HepG2 (cell line): ENCODE results near the gene MATR3. TPM values are rescaled to one million over a fixed set of nuclear protein-coding genes. Genes with fewer than 3 reads are reported as not detected.

Experiments used
- AHR ChIP-seq: IDR thresholded peaks from 2 replicates; pipeline ENCODE4 v1.6.1; 2018; ENCODE audit warnings: missing genetic modification reagents, missing compliant biosample characterization
- AKNA ChIP-seq: sonication (generic); formaldehyde crosslinking; IDR thresholded peaks from 2 replicates; pipeline ENCODE4 v1.4.0; 2020; ENCODE audit warnings: missing genetic modification reagents, borderline replicate concordance
- ATF2 ChIP-seq: sonication (generic); formaldehyde crosslinking; IDR thresholded peaks from 2 replicates; pipeline ENCODE4 v1.4.0; 2020; ENCODE audit warnings: missing genetic modification reagents
- CREBL2 ChIP-seq: sonication (generic); formaldehyde crosslinking; IDR thresholded peaks from 2 replicates; pipeline ENCODE4 v1.8.1; 2023; ENCODE audit warnings: missing genetic modification reagents, mild to moderate bottlenecking, borderline replicate concordance
- GABPB1 ChIP-seq: IDR thresholded peaks from 2 replicates; pipeline ENCODE4 v1.6.1; 2016; ENCODE audit warnings: mild to moderate bottlenecking, missing genetic modification reagents, moderate library complexity, missing compliant biosample characterization
- GFI1 ChIP-seq: sonication (generic); formaldehyde crosslinking; IDR thresholded peaks from 2 replicates; pipeline ENCODE4 v1.5.0; 2020; ENCODE audit warnings: missing genetic modification reagents, mild to moderate bottlenecking, borderline replicate concordance
- HNF4A ChIP-seq: sonication (generic); formaldehyde crosslinking; IDR thresholded peaks from 2 replicates; pipeline ENCODE4 v1.4.0; 2020; ENCODE audit warnings: missing genetic modification reagents
- MEF2D ChIP-seq: sonication (generic); formaldehyde crosslinking; IDR thresholded peaks from 2 replicates; pipeline ENCODE4 v1.5.1; 2020; ENCODE audit warnings: mild to moderate bottlenecking, missing genetic modification reagents
- MEIS1 ChIP-seq: sonication (generic); formaldehyde crosslinking; IDR thresholded peaks from 2 replicates; pipeline ENCODE4 v1.9.0; 2021; ENCODE audit warnings: mild to moderate bottlenecking, missing genetic modification reagents, moderate library complexity, borderline replicate concordance
- NFE2L2 ChIP-seq: fragments of 150-350 bp; IDR thresholded peaks from 2 replicates; pipeline ENCODE4 v1.6.1; 2014; ENCODE audit warnings: low read length
- PHF21A ChIP-seq: sonication (generic); formaldehyde crosslinking; IDR thresholded peaks from 2 replicates; pipeline ENCODE4 v1.5.0; 2020; ENCODE audit warnings: mild to moderate bottlenecking, missing genetic modification reagents
- RELA ChIP-seq: sonication (generic); formaldehyde crosslinking; IDR thresholded peaks from 2 replicates; pipeline ENCODE4 v1.4.0; 2020; ENCODE audit warnings: missing genetic modification reagents
- SAP130 ChIP-seq: IDR thresholded peaks from 2 replicates; pipeline ENCODE4 v1.6.1; 2016; ENCODE audit warnings: low read depth
- SPEN ChIP-seq: sonication (generic); formaldehyde crosslinking; IDR thresholded peaks from 2 replicates; pipeline ENCODE4 v1.5.1; 2020; ENCODE audit warnings: low read depth, mild to moderate bottlenecking, missing genetic modification reagents
- TP53 ChIP-seq: sonication (generic); formaldehyde crosslinking; conservative IDR thresholded peaks from 2 replicates; pipeline ENCODE4 v1.4.0; 2020; ENCODE audit warnings: missing genetic modification reagents
- YEATS4 ChIP-seq: sonication (generic); formaldehyde crosslinking; IDR thresholded peaks from 2 replicates; pipeline ENCODE4 v1.4.0; 2020; ENCODE audit warnings: missing genetic modification reagents, borderline replicate concordance
- ZNF496 ChIP-seq: sonication (generic); formaldehyde crosslinking; IDR thresholded peaks from 2 replicates; pipeline ENCODE4 v1.8.1; 2023; ENCODE audit warnings: mild to moderate bottlenecking, moderate library complexity, missing genetic modification reagents; ENCODE audit not compliant: insufficient replicate concordance
- ZSCAN12 ChIP-seq: sonication (generic); formaldehyde crosslinking; IDR thresholded peaks from 2 replicates; pipeline ENCODE4 v1.9.0; 2021; ENCODE audit warnings: mild to moderate bottlenecking, missing genetic modification reagents
- polyA plus RNA-seq, 8 experiments: library from polyadenylated mRNA; depleted of rRNA in 3 of 8; stranded (reverse) in 7 of 8; unstranded in 1 of 8; fragments of >200 nt; fragmentation: Illumina TruSeq in 4 of 8; extraction: Trizol in 4 of 8; gene quantifications; 2 replicates each; pipeline versions ENCODE4 v1.2.1 to v1.2.3, GENCODE V29; 2011 to 2016; ENCODE audit warnings: low read depth in 4 of 8, missing spikeins in 1 of 8, mixed read lengths in 1 of 8; ENCODE audit not compliant: insufficient read depth in 1 of 8
- total RNA-seq, 5 experiments: library from RNA; depleted of rRNA; stranded (reverse); fragments of >200 nt; fragmentation: Illumina TruSeq; extraction: Trizol; gene quantifications; 2 replicates each; pipeline ENCODE4 v1.2.3, GENCODE V29; 2016; ENCODE audit warnings: low read depth in 1 of 5
- TF ChIP-seq, protein P1 (sequence below): sonication (generic); formaldehyde crosslinking; IDR thresholded peaks from 2 replicates; pipeline ENCODE4 v1.5.0; 2020; ENCODE audit warnings: mild to moderate bottlenecking, missing genetic modification reagents, moderate library complexity
- TF ChIP-seq, protein P2 (sequence below): IDR thresholded peaks from 2 replicates; pipeline ENCODE4 v1.6.1; 2018; ENCODE audit warnings: missing genetic modification reagents

The MATR3 gene
- total and polyA plus RNA-seq, 2 of the 13 experiments (the other 11 are each of a cell fraction or from before 2014, with no cell fraction given), result 94.2 to 341 TPM

DNA sequence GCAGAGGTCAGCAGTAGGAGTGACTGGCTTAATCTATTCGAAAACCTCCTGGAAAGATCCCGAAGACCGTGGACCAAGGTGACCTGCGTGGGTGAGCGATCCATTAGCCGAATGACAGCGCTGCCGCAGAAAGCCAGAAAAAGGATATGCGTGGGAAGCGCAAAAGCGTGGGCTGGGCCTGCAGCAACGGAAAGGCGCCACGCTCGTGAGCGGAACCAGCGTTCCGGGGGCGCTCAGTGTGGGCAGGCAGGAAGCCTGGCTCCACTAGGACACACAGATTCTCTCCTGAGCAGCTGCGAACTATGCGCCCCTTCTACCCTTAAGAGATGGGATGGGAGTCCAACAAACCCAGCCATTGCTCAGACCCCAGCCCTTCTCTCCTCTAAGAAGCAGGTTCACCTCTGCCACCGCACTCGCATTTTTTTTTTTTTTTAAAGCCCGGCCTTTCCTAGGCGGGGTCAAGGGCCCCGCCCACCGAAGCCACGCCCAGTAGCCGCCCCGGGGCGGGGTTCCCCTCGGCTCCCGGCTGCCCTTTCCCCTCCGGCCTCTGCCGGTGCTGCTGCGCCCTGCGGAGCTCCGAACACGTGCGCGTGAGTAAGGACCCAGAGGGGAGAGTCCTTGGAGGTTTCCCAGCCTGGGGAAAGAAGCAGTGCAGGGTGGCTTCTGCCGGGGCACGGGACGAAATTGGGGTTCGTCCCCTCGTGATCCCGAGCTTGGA is 19.8 kb upstream of the MATR3 start (continued):
- TF ChIP-seq AKNA (CRISPR knock-in tag), result peak; percentile 34; the same call in 1 of the 2 replicates
- TF ChIP-seq SAP130 (CRISPR knock-in tag), result peak; percentile 96
- peak; percentile 62; the same call in 1 of the 2 replicates for TF ChIP-seq GFI1 (CRISPR knock-in tag)
- peak; percentile 31; the same call in 1 of the 2 replicates for TF ChIP-seq SPEN (CRISPR knock-in tag)
- TF ChIP-seq RELA (CRISPR knock-in tag), result no peak
- peak; percentile 51; the same call in 1 of the 2 replicates for TF ChIP-seq MEIS1 (CRISPR knock-in tag)
- no peak for TF ChIP-seq NFE2L2
- no peak; the same call in 1 of the 2 replicates for TF ChIP-seq MEF2D (CRISPR knock-in tag)
- peak; percentile 78 for TF ChIP-seq GABPB1 (CRISPR knock-in tag)
- TF ChIP-seq TP53 (CRISPR knock-in tag), result 0 out of 2 replicates have a peak, but pooled peaks have one; percentile 5
- TF ChIP-seq, protein P1, sequence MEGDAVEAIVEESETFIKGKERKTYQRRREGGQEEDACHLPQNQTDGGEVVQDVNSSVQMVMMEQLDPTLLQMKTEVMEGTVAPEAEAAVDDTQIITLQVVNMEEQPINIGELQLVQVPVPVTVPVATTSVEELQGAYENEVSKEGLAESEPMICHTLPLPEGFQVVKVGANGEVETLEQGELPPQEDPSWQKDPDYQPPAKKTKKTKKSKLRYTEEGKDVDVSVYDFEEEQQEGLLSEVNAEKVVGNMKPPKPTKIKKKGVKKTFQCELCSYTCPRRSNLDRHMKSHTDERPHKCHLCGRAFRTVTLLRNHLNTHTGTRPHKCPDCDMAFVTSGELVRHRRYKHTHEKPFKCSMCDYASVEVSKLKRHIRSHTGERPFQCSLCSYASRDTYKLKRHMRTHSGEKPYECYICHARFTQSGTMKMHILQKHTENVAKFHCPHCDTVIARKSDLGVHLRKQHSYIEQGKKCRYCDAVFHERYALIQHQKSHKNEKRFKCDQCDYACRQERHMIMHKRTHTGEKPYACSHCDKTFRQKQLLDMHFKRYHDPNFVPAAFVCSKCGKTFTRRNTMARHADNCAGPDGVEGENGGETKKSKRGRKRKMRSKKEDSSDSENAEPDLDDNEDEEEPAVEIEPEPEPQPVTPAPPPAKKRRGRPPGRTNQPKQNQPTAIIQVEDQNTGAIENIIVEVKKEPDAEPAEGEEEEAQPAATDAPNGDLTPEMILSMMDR (CRISPR knock-in tag), result no peak; the same call in 1 of the 2 replicates
- TF ChIP-seq HNF4A (CRISPR knock-in tag), result 0 out of 2 replicates have a peak, but pooled peaks have one; percentile 18
- peak; percentile 95 for TF ChIP-seq YEATS4
- TF ChIP-seq ZSCAN12 (CRISPR knock-in tag), result peak; percentile 80; the same call in 1 of the 2 replicates
- peak; percentile 25; the same call in 1 of the 2 replicates for TF ChIP-seq ATF2 (CRISPR knock-in tag)
- TF ChIP-seq, protein P2, sequence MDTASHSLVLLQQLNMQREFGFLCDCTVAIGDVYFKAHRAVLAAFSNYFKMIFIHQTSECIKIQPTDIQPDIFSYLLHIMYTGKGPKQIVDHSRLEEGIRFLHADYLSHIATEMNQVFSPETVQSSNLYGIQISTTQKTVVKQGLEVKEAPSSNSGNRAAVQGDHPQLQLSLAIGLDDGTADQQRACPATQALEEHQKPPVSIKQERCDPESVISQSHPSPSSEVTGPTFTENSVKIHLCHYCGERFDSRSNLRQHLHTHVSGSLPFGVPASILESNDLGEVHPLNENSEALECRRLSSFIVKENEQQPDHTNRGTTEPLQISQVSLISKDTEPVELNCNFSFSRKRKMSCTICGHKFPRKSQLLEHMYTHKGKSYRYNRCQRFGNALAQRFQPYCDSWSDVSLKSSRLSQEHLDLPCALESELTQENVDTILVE (CRISPR knock-in tag), result no peak
- TF ChIP-seq AHR, result peak; percentile 42; the same call in 1 of the 2 replicates
- no peak for TF ChIP-seq CREBL2 (CRISPR knock-in tag)
- TF ChIP-seq ZNF496 (CRISPR knock-in tag), result no peak
- peak; percentile 57 for TF ChIP-seq PHF21A
